CD4-positive, alpha-beta T cell treated with Interleukin-2 at 100 ng/mL for 4 hours (primary cell): ENCODE measurements around the gene GMIP.
A peak's percentile ranks its signal among the peaks of the same experiment; 100 is the strongest.

Experiments
- DNase-seq: peaks from one replicate; pipeline ENCODE4 v3.0.0-alpha.2; 2020; ENCODE audit warnings: low spot score

Gene GMIP

DNA sequence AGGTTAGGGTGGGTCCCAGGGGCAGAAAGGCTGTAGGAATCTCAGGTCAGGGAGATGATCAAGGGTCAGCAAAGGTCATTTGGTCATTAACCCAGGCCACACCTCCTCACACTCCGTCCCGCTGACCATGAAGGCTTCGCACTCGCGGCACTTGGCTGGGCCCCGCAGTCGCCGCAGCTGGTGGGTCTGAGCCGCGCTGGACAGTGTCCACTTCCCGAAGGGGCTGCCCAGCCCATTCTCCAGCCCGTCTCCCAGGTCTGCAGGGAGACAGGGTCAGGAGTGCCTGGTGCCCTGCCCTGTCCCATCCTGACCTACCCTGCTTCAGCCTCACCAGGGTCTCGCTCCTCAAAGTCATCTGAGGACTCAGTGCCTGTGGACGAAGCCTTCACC is 8.1 kb downstream of the GMIP start:
- DNase-seq: no peak

DNA sequence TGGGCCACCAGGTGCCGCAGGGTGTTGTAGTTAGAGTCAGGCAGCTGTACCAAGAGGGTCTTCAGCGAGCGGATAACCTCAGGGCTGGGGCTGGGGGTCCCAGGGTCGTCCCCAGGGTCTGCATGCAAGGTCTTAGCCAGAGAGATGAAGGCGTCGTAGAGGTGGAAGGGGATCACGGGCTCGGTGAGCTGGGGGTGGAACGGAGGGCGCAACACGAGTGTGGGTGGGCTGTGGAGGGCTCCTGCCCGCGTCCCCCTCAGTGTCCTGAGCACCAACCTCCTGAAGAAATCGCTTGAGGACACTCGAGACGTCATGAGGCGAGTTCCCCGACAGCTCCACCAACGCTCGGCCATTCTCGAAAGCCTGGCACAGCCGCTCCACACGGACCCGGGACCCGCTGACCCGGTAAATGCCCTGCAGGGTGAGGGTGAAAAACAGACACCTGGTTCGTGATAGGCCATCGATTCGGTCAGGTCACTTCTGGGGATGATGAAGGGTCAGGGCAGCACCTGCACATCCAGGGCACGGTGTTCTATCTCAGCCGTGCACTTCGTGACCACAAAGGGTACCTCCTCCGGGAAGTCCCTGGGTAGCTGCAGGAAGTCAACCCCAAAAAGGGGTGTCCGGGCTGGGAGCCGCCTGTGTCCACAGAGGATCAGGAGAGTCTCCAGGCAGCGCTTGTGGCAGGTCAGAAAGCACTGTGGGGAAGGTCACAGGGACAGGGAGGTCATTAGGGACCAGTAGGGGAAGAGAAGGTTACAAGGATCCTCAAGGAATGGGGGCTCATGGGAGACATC is 8.7 kb downstream of the GMIP start:
- DNase-seq: no peak

- no peak for DNase-seq
These were observed 9.5 kb downstream of the GMIP start for GRCh38 chr19:19633711-19634515.

DNA sequence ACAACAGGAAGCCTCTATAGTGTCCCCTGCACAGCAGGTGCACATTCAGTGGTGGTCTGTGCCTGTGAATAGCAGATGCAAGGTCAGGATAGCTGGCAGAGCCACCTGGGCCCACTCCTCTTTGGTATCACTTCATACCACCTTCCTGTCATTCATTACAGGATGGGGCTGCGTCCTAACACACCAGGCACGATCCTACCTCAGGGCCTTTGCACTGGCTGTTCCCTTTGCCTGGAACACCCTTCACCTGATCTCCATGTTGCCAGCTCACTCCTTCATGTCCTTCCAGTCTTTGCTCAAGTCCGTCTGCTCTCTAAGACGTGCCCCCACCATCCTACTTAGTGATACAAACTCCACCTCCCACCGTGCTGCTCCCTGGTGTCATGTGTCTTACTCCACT is 10.8 kb downstream of the GMIP start:
- no peak for DNase-seq

GRCh38 chr19:19631346-19631745 is 12.1 kb downstream of the GMIP start:
- DNase-seq: no peak

- no peak for DNase-seq
These were observed 13.0 kb downstream of the GMIP start for GRCh38 chr19:19630426-19630825.

DNA sequence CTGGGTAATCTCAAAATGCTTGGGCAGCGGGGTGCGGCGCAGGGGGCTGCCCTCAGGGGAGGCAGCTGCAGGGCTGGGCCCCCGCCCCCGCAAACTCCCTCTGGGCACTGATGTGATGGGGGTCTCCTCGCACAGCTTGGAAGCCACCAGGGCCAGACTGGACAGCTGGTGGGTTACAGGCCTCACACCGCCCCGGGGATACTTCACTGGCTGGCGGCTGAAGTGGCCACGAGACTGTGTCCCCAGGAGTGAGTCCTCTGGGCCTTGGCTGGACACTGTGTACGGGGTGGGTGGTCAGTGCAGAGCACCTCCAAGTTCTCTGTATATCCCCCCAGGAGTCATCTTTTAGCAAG is 13.4 kb downstream of the GMIP start:
- no peak for DNase-seq

DNA sequence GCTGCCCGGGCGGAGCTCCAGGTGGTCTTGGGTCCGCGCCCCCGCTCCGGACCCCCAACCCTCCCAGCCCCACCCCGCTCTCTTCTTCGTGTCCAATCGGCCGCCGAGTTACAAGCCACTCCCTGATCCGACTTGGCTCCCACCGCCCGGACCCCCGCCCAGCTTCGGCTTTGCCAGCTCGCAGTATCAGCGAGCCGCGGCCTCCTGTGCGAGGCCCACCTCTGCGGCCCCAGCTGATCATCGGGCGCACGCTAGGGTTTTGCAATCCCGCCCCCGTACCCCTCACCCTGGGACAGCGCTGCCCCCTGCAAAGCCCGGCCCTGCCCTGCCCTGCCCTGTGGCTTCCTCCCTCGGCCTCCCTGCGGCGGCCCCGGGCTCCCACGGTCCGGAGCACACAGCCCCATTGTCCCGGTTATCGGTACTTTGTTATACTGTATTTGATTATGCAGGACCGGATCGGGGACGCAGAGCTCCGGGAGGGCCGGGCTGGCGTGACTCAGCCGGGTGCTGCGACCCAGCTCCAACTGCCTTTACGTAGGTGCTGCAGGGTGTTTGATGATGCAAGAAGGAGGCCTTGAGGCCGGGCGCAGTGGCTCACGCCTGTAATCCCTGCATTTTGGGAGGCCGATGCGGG is 14.8 kb downstream of the GMIP start:
- DNase-seq: peak; percentile 44

DNA sequence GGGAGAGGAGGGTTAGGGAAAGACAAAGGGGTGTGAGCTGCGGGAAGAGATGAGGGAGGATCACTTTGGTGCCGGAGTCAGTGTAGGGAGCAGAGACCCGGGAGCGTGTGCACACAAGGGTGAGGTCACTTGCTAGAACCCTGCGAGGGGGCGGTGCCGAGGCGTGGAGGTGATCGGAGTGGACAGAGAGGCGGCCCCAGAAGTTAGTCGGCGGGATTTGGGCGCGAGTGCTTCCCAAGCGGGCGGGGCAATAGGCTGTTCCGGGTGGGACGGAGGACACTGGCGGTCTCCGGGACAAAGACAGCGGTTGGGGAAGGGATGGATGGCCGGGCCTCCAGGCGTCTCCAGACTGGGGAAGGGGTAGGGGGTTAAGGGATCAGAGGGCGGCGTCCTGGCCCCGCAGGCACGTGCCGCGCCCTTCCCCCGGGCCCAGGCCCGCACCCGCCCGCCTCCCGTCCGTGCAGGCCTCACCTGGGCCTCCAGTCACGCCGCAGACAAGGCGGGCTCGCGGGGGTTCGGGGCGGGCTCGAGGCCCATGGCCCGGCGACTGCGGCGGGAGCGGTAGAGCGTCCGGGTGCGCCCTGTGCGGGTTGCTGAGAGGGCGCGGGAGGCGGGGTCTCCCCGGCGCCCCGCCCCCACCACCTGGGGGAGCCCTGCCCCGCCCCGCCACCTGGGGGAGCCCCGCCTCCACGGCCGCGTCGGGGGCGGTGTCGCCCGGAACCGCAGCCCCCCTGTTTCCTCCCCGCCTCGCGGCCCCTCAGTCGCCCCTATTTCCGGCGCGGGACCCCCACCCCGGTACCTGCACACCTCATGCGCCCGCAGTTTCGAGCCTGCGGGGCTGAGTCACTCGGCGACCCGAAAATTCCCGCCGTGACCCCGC is 15.6 kb downstream of the GMIP start, which contains the start of gene LPAR2:
Gene LPAR2 (minus strand): TSS at position 600 of the 880 bp plus-strand sequence. CDS start 945 bp downstream, outside the sequence.
- peak; percentile 74 for DNase-seq

DNA sequence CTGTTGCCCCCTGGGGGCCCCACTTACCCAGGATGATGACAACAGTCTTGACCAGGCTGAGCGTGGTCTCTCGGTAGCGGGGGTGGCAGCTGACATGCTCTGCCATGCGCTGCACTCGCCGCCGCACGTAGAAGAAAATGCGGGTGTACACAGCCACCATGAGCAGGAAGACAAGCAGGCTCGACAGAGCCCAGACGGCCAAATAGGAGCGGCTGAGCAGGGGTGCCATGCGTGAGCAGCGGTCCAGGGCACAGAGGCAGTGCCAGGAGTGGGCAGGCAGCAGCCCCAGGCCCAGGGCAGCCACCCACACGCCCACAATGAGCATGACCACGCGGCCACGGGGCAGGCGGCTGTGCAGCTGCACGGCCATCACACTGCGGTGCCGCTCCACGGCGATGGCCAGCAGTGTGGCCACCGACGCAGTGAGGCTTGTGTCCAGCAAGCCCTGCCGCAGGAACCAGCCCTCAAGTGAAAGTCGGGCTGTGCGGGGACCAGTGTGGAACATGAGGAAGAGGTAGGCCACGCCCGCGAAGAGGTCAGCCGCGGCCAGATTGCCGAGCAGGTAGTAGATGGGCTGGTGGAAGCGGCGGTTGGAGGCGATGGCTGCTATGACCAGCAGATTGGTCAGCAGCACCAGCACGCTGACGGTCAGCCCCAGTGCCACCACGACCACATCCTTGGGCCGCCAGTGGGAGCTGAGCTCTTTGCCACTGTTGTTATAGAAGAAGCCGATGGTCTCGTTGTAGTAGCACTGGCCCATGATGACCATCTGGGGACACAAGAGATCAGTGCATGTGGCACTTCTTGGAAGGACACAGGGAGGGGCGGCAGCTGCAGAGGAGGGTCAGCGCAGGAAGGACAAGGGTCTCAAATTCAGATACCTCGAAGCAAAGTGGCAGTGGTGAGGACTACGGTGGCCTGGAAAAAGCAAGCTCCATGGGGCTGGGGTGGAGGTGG is 16.7 kb downstream of the GMIP start:
- no peak for DNase-seq

DNA sequence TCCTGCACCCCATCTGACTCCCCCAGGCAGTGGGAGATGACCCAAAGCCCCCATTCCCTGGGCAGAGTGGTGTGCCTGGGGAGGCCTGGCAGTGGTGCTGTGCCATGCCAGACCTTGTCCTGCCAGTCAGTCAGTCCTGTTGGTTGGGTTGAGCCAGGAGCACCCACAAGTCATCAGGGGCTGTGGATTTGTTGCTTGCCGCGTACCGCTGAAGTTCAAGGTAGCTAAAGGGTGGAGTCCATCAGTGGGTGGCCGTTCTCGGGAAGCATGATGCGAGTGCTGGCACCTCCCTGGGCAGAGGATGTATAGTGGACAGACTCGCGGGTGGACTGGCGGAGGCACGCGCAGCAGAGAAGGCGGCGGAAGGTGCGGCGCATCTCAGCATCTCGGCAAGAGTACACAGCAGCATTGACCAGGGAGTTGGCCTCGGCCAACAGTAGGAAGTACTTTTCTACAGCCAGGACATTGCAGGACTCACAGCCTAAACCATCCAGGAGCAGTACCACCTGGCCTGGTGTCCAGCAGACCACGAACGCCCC is 19.4 kb downstream of the GMIP start:
- DNase-seq: no peak

DNA sequence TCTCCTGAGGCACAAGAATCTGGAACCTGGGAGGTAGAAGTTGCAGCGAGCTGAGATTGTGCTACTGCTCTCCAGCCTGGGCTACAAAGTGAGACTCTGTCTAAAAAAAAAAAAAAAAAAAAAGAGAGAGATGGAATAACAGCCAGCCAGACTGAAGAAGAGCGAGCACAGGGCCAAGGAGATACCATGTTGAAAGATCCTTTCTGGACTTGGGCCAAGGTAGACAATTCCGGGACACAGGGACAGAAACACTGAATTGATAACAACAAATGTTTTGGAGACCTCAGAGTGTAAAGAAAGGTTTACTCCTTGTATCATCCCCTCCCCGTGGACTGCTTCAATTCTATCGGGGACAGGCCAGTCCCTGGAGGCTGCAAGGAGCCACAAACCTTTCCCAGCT is 20.1 kb downstream of the GMIP start:
- DNase-seq: no peak

GRCh38 chr19:19619849-19620210 is 23.6 kb downstream of the GMIP start:
- no peak for DNase-seq

DNA sequence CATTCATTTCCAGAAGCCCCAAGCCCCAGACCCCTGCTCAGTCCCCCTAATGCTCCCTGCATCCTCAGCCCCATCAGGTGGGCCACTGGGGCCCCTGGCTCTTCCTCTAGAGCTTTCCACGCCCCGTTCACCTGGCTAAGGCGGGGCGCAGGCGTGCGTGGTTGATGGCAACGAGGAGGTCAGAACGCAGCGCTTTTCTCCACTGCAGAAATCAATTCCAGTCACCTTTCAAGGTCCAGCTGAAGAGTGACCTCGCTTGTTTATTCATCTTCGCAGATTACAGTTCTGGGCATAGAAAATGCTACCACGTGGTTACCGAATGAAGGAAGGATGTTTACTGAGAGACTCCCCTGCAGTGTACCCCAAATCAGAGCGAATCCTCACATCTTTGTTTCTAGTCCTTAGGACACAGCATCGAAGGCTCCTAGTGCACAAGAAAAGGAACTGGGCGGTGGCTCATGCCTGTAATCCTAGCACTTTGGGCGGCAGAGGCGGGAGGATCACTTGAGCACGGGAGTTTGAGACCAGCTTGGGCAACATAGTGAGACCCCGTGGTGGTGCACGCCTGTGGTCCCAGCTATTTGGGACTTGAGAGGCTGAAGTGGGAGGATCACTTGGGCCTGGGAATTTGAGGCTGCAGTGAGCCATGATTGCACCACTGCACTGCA is 24.1 kb downstream of the GMIP start:
- no peak for DNase-seq

DNA sequence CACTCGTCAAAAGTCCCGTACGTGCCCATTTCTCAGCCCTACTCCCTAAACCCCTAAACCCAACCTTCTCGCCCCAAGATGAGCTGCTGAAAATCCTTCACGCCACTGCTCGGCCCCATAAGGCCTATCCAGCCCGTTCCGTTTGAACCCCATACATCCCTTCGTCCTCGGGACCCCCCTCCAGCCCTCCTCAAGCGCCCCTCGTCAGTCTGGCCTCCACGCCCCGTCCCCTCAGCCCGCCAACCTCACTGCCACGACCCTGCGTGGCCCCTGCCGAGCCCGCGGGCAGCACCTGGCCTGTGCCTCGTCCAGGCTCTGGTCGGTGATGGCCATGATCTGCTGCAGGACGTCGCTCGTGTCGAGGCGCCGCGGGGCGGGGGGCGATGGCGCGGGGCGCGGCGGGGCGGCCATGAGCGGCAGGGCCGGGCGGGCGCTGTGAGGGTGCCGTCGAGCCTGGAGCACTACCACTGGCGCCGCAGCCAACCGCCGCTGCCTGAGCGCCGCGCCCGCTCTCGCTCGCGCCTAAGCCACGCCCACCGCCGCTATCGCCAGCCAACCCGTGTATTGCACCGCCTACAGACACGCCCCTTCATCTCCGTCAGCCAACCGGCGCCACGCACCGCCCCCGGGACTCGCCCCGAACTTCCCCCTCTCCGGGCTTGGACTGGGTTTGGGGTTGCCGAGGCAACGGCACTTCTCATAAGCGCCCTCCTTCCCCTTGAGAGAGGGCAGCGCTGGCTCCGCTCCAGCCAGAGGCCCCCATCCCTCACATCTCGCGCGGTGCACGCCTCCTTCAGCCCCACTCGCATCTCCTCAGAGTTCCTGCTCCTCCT is 25.0 kb downstream of the GMIP start, which contains the start of gene PBX4:
Gene PBX4 (minus strand): TSS at position 469 of the 833 bp plus-strand sequence. CDS start 58 bp downstream, at position 411.
- DNase-seq: peak; percentile 99

DNA sequence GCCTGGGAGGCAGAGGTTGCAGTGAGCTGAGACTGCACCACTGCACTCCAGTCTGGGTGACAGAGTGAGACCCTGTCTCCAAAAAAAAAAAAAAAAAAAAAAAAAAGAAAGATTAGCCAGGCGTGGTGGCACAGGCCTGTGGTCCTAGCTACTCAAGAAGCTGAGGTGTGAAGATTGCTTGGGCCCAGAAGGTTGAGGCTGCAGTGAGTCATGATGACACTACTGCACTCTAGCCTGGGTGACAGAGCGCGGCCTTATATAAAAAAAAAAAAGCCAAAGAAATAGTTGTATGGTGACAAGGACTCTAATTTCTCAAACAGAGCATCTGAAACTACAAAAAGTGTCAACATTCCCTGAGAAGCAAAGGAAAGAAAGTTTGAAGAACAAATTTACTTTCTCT is 28.4 kb downstream of the GMIP start:
- peak; percentile 78 for DNase-seq

- DNase-seq: no peak
These were observed 30.0 kb downstream of the GMIP start for GRCh38 chr19:19613506-19613905.

DNA sequence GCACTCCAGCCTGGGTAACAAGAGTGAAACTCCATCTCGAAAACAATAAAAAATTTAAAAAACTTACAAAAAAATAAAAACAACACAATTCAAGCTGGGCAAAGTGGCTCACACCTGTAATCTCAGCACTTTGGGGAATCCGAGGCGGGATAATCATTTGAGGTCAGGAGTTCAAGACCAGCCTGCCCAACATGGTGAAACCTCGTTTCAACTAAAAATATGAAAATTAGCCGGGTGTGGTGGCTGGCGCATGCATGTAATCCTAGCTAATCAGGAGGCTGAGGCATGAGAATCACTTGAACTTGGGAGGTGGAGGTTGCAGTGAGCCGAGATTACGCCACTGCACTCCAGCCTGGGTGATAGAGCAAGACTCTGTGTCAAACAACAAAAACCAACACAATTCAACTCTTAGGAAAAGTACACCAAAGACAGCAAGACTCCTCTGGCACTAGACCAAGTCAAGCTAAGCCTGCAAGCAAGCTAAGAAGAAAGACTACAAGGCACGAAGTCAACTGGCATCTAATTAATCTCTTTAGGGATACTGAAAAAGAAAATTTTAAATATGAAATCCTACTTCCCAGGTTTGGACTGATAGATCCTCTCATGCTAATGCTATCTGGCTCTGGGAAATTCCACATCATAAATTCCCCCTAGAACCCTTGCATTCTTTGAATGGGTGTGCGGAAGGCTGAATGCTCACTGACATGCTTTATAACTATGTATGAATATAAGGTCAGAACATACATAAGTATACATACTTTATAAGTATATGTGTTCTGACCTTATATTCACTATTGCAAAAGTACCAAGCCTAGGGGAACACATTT is 32.9 kb downstream of the GMIP start:
- no peak for DNase-seq
